Endothelial cell of umbilical vein (primary cell): Measurements from ENCODE around the gene MFSD6. TPM values are rescaled to one million over a fixed set of nuclear protein-coding genes. Genes with fewer than 3 reads are reported as not detected.

Experiments
- BruUV-seq: library from RNA; stranded (reverse); fragments of 400-500 nt; replicated peaks from 2 replicates; lab custom pipeline; 2021; lab: Mats Ljungman, UMichigan
- CTCF ChIA-PET: fragments of 300-600, 350-600 bp; sonication (Branson Sonifier 250); formaldehyde crosslinking; loops from one replicate; lab custom pipeline; 2021; ENCODE audit warnings: antibody characterized with exemption, inconsistent platforms; lab: Charles Lee
- POLR2A ChIA-PET: fragments of 300-600, 350-600 bp; sonication (Branson Sonifier 250); formaldehyde crosslinking; loops from one replicate; lab custom pipeline; 2021; ENCODE audit warnings: antibody characterized with exemption, inconsistent platforms; lab: Charles Lee
- DNase-seq: peaks from one replicate; pipeline ENCODE4 v3.0.0-alpha.2; 2011; ENCODE audit warnings: low read depth, low spot score
- FAIRE-seq: peaks from 2 replicates; lab custom pipeline; 2011; peaks lifted over from hg19 to GRCh38; lab: Jason Lieb, UNC
- H2AFZ ChIP-seq: 2 replicates; pipeline ENCODE4 v1.6.0; 2012; ENCODE audit warnings: low read depth, low read length, control low read depth, inconsistent platforms
- H3K27ac ChIP-seq: 2 replicates; pipeline ENCODE4 v1.5.1; 2011; ENCODE audit warnings: low read depth, mild to moderate bottlenecking, control low read depth, low read length, moderate library complexity; ENCODE audit not compliant: insufficient read depth
- H3K27me3 ChIP-seq, 2 experiments: 2 replicates each; pipeline versions ENCODE4 v1.6.0 to v1.6.1; 2011; ENCODE audit warnings: low read length in 2 of 2, mixed read lengths in 1 of 2; ENCODE audit not compliant: control insufficient read depth in 2 of 2, insufficient read depth in 2 of 2
- H3K36me3 ChIP-seq, 2 experiments: 2 replicates in 1 of 2; 3 replicates in 1 of 2; pipeline ENCODE4 v1.5.1; 2011; ENCODE audit warnings: low read length in 2 of 2, mild to moderate bottlenecking in 1 of 2, moderate library complexity in 1 of 2; ENCODE audit not compliant: control insufficient read depth in 2 of 2, insufficient read depth in 2 of 2; ENCODE audit errors: extremely low read depth in 1 of 2
- H3K4me1 ChIP-seq: 3 replicates; pipeline ENCODE4 v1.5.1; 2011; ENCODE audit warnings: mild to moderate bottlenecking, low read length; ENCODE audit not compliant: control insufficient read depth, insufficient read depth; ENCODE audit errors: extremely low read depth
- H3K4me2 ChIP-seq: 2 replicates; pipeline ENCODE4 v1.6.1; 2011; ENCODE audit warnings: low read length, control low read depth, mixed read lengths; ENCODE audit not compliant: insufficient read depth
- H3K4me3 ChIP-seq, 3 experiments: fragments of 200-600 bp in 1 of 3; sonication (generic), shearing (Covaris generic) in 1 of 3; replicated peaks in 1 of 3; 2 replicates each; pipeline ENCODE4 v1.5.1; 2011 to 2016; ENCODE audit warnings: control low read depth in 3 of 3, low read length in 3 of 3, mild to moderate bottlenecking in 2 of 3, inconsistent platforms in 1 of 3, low read depth in 1 of 3, moderate library complexity in 1 of 3; ENCODE audit not compliant: insufficient read depth in 1 of 3
- H3K79me2 ChIP-seq: 2 replicates; pipeline ENCODE4 v1.6.0; 2012; ENCODE audit warnings: low read length, inconsistent platforms; ENCODE audit not compliant: control insufficient read depth, insufficient read depth
- H3K9ac ChIP-seq: replicated peaks from 2 replicates; pipeline ENCODE3; 2011; ENCODE audit warnings: low read length, control low read depth; ENCODE audit not compliant: insufficient read depth; ENCODE audit errors: extremely low read depth
- H3K9me1 ChIP-seq: replicated peaks from 3 replicates; pipeline ENCODE4 v1.6.0; 2011; ENCODE audit warnings: mild to moderate bottlenecking, low read length; ENCODE audit not compliant: control insufficient read depth, insufficient read depth; ENCODE audit errors: extremely low read depth
- H3K9me3 ChIP-seq: replicated peaks from 2 replicates; pipeline ENCODE4 v1.5.1; 2012; ENCODE audit warnings: low read length, inconsistent platforms; ENCODE audit not compliant: control insufficient read depth, insufficient read depth
- H4K20me1 ChIP-seq: replicated peaks from 2 replicates; pipeline ENCODE3; 2011; ENCODE audit warnings: mild to moderate bottlenecking, low read length; ENCODE audit not compliant: control insufficient read depth, insufficient read depth; ENCODE audit errors: extremely low read depth
- CTCF ChIP-seq, 2 donors: IDR thresholded peaks; 1 replicate in 1 of 2; 2 replicates in 1 of 2; pipeline ENCODE4 v1.5.1; 2011; ENCODE audit warnings: low read length in 2 of 2, mild to moderate bottlenecking in 2 of 2, moderate library complexity in 2 of 2, control low read depth in 1 of 2, inconsistent platforms in 1 of 2, low read depth in 1 of 2; ENCODE audit not compliant: insufficient read depth in 1 of 2; ENCODE audit errors: extremely low read depth in 1 of 2
- EZH2 ChIP-seq: IDR thresholded peaks from 2 replicates; pipeline ENCODE4 v1.6.1; 2012; ENCODE audit warnings: borderline replicate concordance, low read depth, mild to moderate bottlenecking, moderate library complexity, low read length, inconsistent platforms; ENCODE audit not compliant: severe bottlenecking
- GATA2 ChIP-seq: IDR thresholded peaks from 2 replicates; pipeline ENCODE4 v1.7.0; 2011; ENCODE audit warnings: low read depth, mild to moderate bottlenecking, moderate library complexity, mixed read lengths, low read length; ENCODE audit not compliant: insufficient read length, insufficient read depth
- JUN ChIP-seq: IDR thresholded peaks from 2 replicates; pipeline ENCODE4 v1.6.1; 2011; ENCODE audit warnings: borderline replicate concordance, low read depth; ENCODE audit not compliant: insufficient read length, insufficient read depth
- MAX ChIP-seq: IDR thresholded peaks from 2 replicates; pipeline ENCODE4 v1.6.1; 2011; ENCODE audit not compliant: insufficient read depth, insufficient read length
- MYC ChIP-seq: IDR thresholded peaks from one replicate; pipeline ENCODE4 v1.6.1; 2011; ENCODE audit warnings: mild to moderate bottlenecking, low read depth, low read length
- POLR2A ChIP-seq: IDR thresholded peaks from 2 replicates; pipeline ENCODE4 v1.6.1; 2012; ENCODE audit warnings: low read depth, mild to moderate bottlenecking, control low read depth, low read length
- dilution Hi-C: fragments of 300-500 bp; cut with MboI; formaldehyde crosslinking; loops from one replicate; pipeline ENCODE4 v1.15.0; 2019; ENCODE audit warnings: low sequenced_read_pairs; ENCODE audit not compliant: extremely low pct_ligation_motif_present
- intact Hi-C: fragments of 100-400 bp; cut with micrococcal nuclease; formaldehyde crosslinking; loops from one replicate; pipeline ENCODE4 v1.10.0; 2022
- polyA plus RNA-seq, 4 experiments: library from polyadenylated mRNA; depleted of rRNA in 3 of 4; stranded (reverse) in 3 of 4; unstranded in 1 of 4; fragments of >200 nt; gene quantifications; 2 replicates each; pipeline versions ENCODE4 v1.2.1 to v1.2.3, GENCODE V29; 2011 to 2012; ENCODE audit warnings: missing spikeins in 1 of 4
- total RNA-seq: library from RNA; stranded (reverse); gene quantifications from 2 replicates; pipeline ENCODE4 v1.2.3, GENCODE V29; 2021

Gene MFSD6
- total and polyA plus RNA-seq, 2 donors (not counting 3 experiments of a cell fraction or from before 2014, with no cell fraction given), result 4.3 to 4.5 TPM

- TF ChIP-seq POLR2A (no peak), MAX (no peak), GATA2 (no peak), JUN (no peak), CTCF (IDR thresholded peaks at IDR 0.05; ENCODE audit: extremely low read depth in 1 of 2, insufficient read depth in 1 of 2, low read depth in 1 of 2, low read length in 2 of 2) (no peak), EZH2 (no peak), MYC (no peak)
- intact Hi-C loops (no loop called here), dilution Hi-C loops (no loop called here)
- no peaks in the 10 kb centered on the region for H3K9me3 ChIP-seq
- no peaks in the 10 kb centered on the region for H3K27me3 ChIP-seq
- ChIA-PET CTCF (interaction anchor here (0.6 kb wide), 1 partner anchor 593 kb away, joined by 3 read pairs; no protein-coding TSS in a partner anchor), POLR2A (no interaction called here)
- H3K79me2 ChIP-seq, result no peaks in the 10 kb centered on the region
- no peaks in the 10 kb centered on the region for H3K36me3 ChIP-seq
- no peak for DNase-seq
- H4K20me1 ChIP-seq, result no peaks in the 10 kb centered on the region
- H3K4me1 ChIP-seq, result no peaks in the 10 kb centered on the region
- peaks cover 2% of the 10 kb centered on the region for H3K9me1 ChIP-seq
- H3K4me3 ChIP-seq, result no peak overlapping the region
- no peak overlapping the region for H3K27ac ChIP-seq
- no peak overlapping the region for H2AFZ ChIP-seq
- no peak overlapping the region for H3K4me2 ChIP-seq
- no peak for FAIRE-seq
- no peak overlapping the region for H3K9ac ChIP-seq
- no TSS peak for BruUV-seq
Measured at GRCh38 chr2:190455358-190456095, 47.4 kb downstream of the MFSD6 start.
